HG03039 (cell line): ENCODE measurements around the gene TUBB4B.
"Not testable (repeated sequence)": the region's sequence is repeated elsewhere in the genome, so short reads cannot be mapped to it uniquely, and the experiment has no call there.

Source experiments
- ATAC-seq: cut with Tn5 transposase; IDR thresholded peaks from one replicate; pipeline ENCODE4 v1.9.1; 2021; ENCODE audit warnings: mild to moderate bottlenecking, moderate library complexity; ENCODE audit not compliant: unreplicated experiment

TUBB4B gene

GRCh38 chr9:137236238-137236935 is 4.7 kb upstream of the TUBB4B start:
- ATAC-seq: no peak

- ATAC-seq: no peak
Observed at GRCh38 chr9:137236936-137237421, 4.1 kb upstream of the TUBB4B start.

GRCh38 chr9:137237759-137238726 is 3.0 kb upstream of the TUBB4B start:
- no peak for ATAC-seq

- ATAC-seq: not testable (repeated sequence)
Observed at GRCh38 chr9:137239541-137240200, 1.4 kb upstream of the TUBB4B start.

- peak; percentile 14 for ATAC-seq
Observed at GRCh38 chr9:137240318-137240840, 708 bp upstream of the TUBB4B start.

- ATAC-seq: peak; percentile 11
Observed at GRCh38 chr9:137241490-137242268, 592 bp downstream of the TUBB4B start.

GRCh38 chr9:137242269-137243203 is 1.4 kb downstream of the TUBB4B start:
- ATAC-seq: no peak

GRCh38 chr9:137243266-137243625 is 2.2 kb downstream of the TUBB4B start:
- ATAC-seq: not testable (repeated sequence)

GRCh38 chr9:137243626-137244485 is 2.8 kb downstream of the TUBB4B start:
- ATAC-seq: no peak

- no peak for ATAC-seq
Observed at GRCh38 chr9:137244486-137245449, 3.7 kb downstream of the TUBB4B start.

GRCh38 chr9:137245450-137246421 is 4.6 kb downstream of the TUBB4B start:
- ATAC-seq: no peak

- no peak for ATAC-seq
Observed at GRCh38 chr9:137247135-137247915, 6.2 kb downstream of the TUBB4B start.

GRCh38 chr9:137247916-137248175 is 6.8 kb downstream of the TUBB4B start:
- no peak for ATAC-seq

- no peak for ATAC-seq
Observed at GRCh38 chr9:137250329-137251193, 9.5 kb downstream of the TUBB4B start.

- no peak for ATAC-seq
Observed at GRCh38 chr9:137251194-137251461, 10.0 kb downstream of the TUBB4B start, which contains the start of gene STPG3. STPG3 (plus strand) TSS chr9:137251286; CDS start chr9:137251287, 1 bp downstream.
